ENCODE results near the gene AXL.
A peak's percentile ranks its signal among the peaks of the same experiment; 100 is the strongest.
"Not testable (repeated sequence)": the region's sequence is repeated elsewhere in the genome, so short reads cannot be mapped to it uniquely, and the experiment has no call there.

The AXL gene

GRCh38 chr19:41278478-41278877 is 59.5 kb downstream of the AXL start:
- DNase-seq, result no peak

GRCh38 chr19:41288673-41289530 is 69.9 kb downstream of the AXL start:
- no peak for DNase-seq

- DNase-seq, result not testable (repeated sequence)
Observed at GRCh38 chr19:41289814-41290213, 70.8 kb downstream of the AXL start.

- no peak for DNase-seq
Observed at GRCh38 chr19:41294393-41294792, 75.4 kb downstream of the AXL start.

- no peak for DNase-seq
Observed at GRCh38 chr19:41295499-41295898, 76.5 kb downstream of the AXL start.

- DNase-seq, result no peak
Observed at GRCh38 chr19:41296433-41296871, 77.4 kb downstream of the AXL start.

GRCh38 chr19:41297628-41298347 is 78.8 kb downstream of the AXL start:
- DNase-seq, result no peak

GRCh38 chr19:41298348-41298964 is 79.4 kb downstream of the AXL start:
- DNase-seq, result no peak

- DNase-seq, result no peak
Observed at GRCh38 chr19:41299046-41299754, 80.2 kb downstream of the AXL start.

- no peak for DNase-seq
Observed at GRCh38 chr19:41299755-41300089, 80.7 kb downstream of the AXL start.

- no peak for DNase-seq
Observed at GRCh38 chr19:41300555-41300954, 81.5 kb downstream of the AXL start.

- no peak for DNase-seq
Observed at GRCh38 chr19:41302624-41303351, 83.8 kb downstream of the AXL start.

GRCh38 chr19:41303954-41304353 is 84.9 kb downstream of the AXL start:
- DNase-seq, result no peak

- DNase-seq, result no peak
Observed at GRCh38 chr19:41304706-41305483, 85.9 kb downstream of the AXL start.

GRCh38 chr19:41305927-41306793 is 87.1 kb downstream of the AXL start:
- no peak for DNase-seq

GRCh38 chr19:41307090-41307875 is 88.3 kb downstream of the AXL start:
- DNase-seq, result no peak

GRCh38 chr19:41307954-41308449 is 89.0 kb downstream of the AXL start:
- no peak for DNase-seq

- DNase-seq, result peak; percentile 76 to 93
Observed at GRCh38 chr19:41308450-41309179, 89.6 kb downstream of the AXL start.

Measured in NCI-H1930 (cell line).